ENCODE data around the gene OR51G2.

OR51G2 gene

GRCh38 chr11:4881188-4881587 is 38.0 kb downstream of the OR51G2 start:
- H3K9ac ChIP-seq (ENCODE audit: low read length): no peak overlapping the region
- H3K27ac ChIP-seq (ENCODE audit: low read length): no peak overlapping the region
- no peak overlapping the region for H3K4me2 ChIP-seq (ENCODE audit: low read length)
- no peaks in the 10 kb centered on the region for H3K9me3 ChIP-seq (ENCODE audit: insufficient read depth, low read length)
- H2AFZ ChIP-seq (ENCODE audit: low read depth, low read length): no peak overlapping the region
- H3K79me2 ChIP-seq (ENCODE audit: low read length): no peaks in the 10 kb centered on the region
- H3K27me3 ChIP-seq (ENCODE audit: low read depth, low read length): no peaks in the 10 kb centered on the region
- no peaks in the 10 kb centered on the region for H4K20me1 ChIP-seq (ENCODE audit: insufficient read depth, low read length)
- H3K4me1 ChIP-seq (ENCODE audit: low read length): no peaks in the 10 kb centered on the region
- no peak overlapping the region for H3K4me3 ChIP-seq (ENCODE audit: low read length)
- H3K36me3 ChIP-seq (replicated peaks; ENCODE audit: low read depth, low read length): no peaks in the 10 kb centered on the region
- no peak for TF ChIP-seq EZH2phosphoT487 (IDR thresholded peaks at IDR 0.05; ENCODE audit: low read depth)
- TF ChIP-seq CTCF (IDR thresholded peaks at IDR 0.05; ENCODE audit: low read depth, low read length): no peak

GRCh38 chr11:4865855-4866254 is 53.3 kb downstream of the OR51G2 start:
- Histone ChIP-seq H3K27ac (ENCODE audit: low read length) (no peak overlapping the region), H3K4me3 (ENCODE audit: low read length) (no peak overlapping the region), H3K36me3 (replicated peaks; ENCODE audit: low read depth, low read length) (no peaks in the 10 kb centered on the region), H3K9ac (ENCODE audit: low read length) (no peak overlapping the region), H3K79me2 (ENCODE audit: low read length) (no peaks in the 10 kb centered on the region), H4K20me1 (ENCODE audit: insufficient read depth, low read length) (no peaks in the 10 kb centered on the region), H3K4me2 (ENCODE audit: low read length) (no peak overlapping the region), H2AFZ (ENCODE audit: low read depth, low read length) (no peak overlapping the region), H3K4me1 (ENCODE audit: low read length) (no peaks in the 10 kb centered on the region), H3K27me3 (ENCODE audit: low read depth, low read length) (no peaks in the 10 kb centered on the region), H3K9me3 (ENCODE audit: insufficient read depth, low read length) (no peaks in the 10 kb centered on the region)
- TF ChIP-seq EZH2phosphoT487 (IDR thresholded peaks at IDR 0.05; ENCODE audit: low read depth) (no peak), CTCF (IDR thresholded peaks at IDR 0.05; ENCODE audit: low read depth, low read length) (no peak)

DNA sequence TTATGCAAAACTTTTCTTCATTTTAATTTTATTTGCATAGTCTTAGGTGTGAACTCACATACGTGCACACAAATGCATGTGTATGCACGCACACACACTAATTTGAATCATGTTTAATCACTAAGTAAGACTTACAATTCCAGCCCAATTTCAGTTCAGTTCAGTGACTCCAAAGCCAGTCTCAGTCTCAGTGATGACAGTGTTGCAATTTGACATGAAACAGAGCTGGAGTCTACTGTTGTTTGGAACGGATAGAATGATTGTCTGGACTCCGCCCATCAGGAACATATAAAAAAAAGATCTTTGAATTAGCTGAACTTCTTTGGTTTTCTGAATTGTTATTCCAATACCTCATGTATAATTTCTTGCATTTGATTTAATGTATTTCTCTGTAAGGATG is 55.3 kb downstream of the OR51G2 start:
- Histone ChIP-seq H3K9me3 (ENCODE audit: insufficient read depth, low read length) (no peaks in the 10 kb centered on the region), H2AFZ (ENCODE audit: low read depth, low read length) (no peak overlapping the region), H3K27ac (ENCODE audit: low read length) (no peak overlapping the region), H3K4me3 (ENCODE audit: low read length) (no peak overlapping the region), H4K20me1 (ENCODE audit: insufficient read depth, low read length) (no peaks in the 10 kb centered on the region), H3K36me3 (replicated peaks; ENCODE audit: low read depth, low read length) (no peaks in the 10 kb centered on the region), H3K27me3 (ENCODE audit: low read depth, low read length) (no peaks in the 10 kb centered on the region), H3K9ac (ENCODE audit: low read length) (no peak overlapping the region), H3K79me2 (ENCODE audit: low read length) (no peaks in the 10 kb centered on the region), H3K4me1 (ENCODE audit: low read length) (no peaks in the 10 kb centered on the region), H3K4me2 (ENCODE audit: low read length) (no peak overlapping the region)
- TF ChIP-seq EZH2phosphoT487 (IDR thresholded peaks at IDR 0.05; ENCODE audit: low read depth) (no peak), CTCF (IDR thresholded peaks at IDR 0.05; ENCODE audit: low read depth, low read length) (no peak)
